ENCODE results near the gene C10orf62. TPM values are rescaled to one million over a fixed set of nuclear protein-coding genes. Genes with fewer than 3 reads are reported as not detected.

C10orf62 gene
- total and polyA plus RNA-seq, 9 of the 15 experiments (the other 6 are each of a cell fraction or from before 2014, with no cell fraction given), result not detected

DNA sequence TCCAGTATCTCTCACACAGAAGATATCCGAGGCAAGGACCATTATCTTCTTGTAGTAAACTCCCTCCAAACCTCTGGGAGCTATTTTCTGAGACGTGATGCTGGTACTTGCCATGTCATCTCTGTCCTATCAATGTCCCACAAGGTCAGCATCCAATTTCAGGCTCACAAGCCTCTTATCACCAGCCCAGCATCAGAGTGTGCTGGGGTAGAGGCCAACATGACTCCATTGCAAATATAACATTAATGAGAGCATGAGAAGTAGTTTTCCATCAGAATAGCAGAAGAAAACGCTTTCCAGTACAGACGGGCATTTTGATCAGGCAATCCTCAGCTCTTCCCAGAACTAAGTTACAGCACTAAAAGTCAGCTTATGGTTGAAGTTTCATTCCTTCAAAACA, 38.2 kb downstream of the C10orf62 start (continued):
- TF ChIP-seq ZNF146 (CRISPR knock-in tag; IDR thresholded peaks at IDR 0.05; ENCODE audit: unreplicated experiment), result no peak
- TF ChIP-seq PTTG1 (tag; IDR thresholded peaks at IDR 0.05; ENCODE audit: low read depth), result peak; percentile 66
- no peak for TF ChIP-seq MEIS2 (IDR thresholded peaks at IDR 0.05; ENCODE audit: partially characterized antibody)
- TF ChIP-seq, protein P1, sequence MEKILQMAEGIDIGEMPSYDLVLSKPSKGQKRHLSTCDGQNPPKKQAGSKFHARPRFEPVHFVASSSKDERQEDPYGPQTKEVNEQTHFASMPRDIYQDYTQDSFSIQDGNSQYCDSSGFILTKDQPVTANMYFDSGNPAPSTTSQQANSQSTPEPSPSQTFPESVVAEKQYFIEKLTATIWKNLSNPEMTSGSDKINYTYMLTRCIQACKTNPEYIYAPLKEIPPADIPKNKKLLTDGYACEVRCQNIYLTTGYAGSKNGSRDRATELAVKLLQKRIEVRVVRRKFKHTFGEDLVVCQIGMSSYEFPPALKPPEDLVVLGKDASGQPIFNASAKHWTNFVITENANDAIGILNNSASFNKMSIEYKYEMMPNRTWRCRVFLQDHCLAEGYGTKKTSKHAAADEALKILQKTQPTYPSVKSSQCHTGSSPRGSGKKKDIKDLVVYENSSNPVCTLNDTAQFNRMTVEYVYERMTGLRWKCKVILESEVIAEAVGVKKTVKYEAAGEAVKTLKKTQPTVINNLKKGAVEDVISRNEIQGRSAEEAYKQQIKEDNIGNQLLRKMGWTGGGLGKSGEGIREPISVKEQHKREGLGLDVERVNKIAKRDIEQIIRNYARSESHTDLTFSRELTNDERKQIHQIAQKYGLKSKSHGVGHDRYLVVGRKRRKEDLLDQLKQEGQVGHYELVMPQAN (IDR thresholded peaks at IDR 0.05; ENCODE audit: borderline replicate concordance), result no peak
- TF ChIP-seq, protein P2, sequence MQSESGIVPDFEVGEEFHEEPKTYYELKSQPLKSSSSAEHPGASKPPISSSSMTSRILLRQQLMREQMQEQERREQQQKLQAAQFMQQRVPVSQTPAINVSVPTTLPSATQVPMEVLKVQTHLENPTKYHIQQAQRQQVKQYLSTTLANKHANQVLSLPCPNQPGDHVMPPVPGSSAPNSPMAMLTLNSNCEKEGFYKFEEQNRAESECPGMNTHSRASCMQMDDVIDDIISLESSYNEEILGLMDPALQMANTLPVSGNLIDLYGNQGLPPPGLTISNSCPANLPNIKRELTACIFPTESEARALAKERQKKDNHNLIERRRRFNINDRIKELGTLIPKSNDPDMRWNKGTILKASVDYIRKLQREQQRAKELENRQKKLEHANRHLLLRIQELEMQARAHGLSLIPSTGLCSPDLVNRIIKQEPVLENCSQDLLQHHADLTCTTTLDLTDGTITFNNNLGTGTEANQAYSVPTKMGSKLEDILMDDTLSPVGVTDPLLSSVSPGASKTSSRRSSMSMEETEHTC (IDR thresholded peaks at IDR 0.05), result no peak
- no peak for TF ChIP-seq HDAC6 (IDR thresholded peaks at IDR 0.05; ENCODE audit: low read depth, low read length)
- peak; percentile 37; the same call in 1 of the 2 replicates for TF ChIP-seq CXXC5 (CRISPR knock-in tag; IDR thresholded peaks at IDR 0.05)
- TF ChIP-seq, protein P3, sequence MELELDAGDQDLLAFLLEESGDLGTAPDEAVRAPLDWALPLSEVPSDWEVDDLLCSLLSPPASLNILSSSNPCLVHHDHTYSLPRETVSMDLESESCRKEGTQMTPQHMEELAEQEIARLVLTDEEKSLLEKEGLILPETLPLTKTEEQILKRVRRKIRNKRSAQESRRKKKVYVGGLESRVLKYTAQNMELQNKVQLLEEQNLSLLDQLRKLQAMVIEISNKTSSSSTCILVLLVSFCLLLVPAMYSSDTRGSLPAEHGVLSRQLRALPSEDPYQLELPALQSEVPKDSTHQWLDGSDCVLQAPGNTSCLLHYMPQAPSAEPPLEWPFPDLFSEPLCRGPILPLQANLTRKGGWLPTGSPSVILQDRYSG (tag; conservative IDR thresholded peaks at IDR 0.05; ENCODE audit: low read depth), result peak; percentile 85
- TF ChIP-seq, protein P4, sequence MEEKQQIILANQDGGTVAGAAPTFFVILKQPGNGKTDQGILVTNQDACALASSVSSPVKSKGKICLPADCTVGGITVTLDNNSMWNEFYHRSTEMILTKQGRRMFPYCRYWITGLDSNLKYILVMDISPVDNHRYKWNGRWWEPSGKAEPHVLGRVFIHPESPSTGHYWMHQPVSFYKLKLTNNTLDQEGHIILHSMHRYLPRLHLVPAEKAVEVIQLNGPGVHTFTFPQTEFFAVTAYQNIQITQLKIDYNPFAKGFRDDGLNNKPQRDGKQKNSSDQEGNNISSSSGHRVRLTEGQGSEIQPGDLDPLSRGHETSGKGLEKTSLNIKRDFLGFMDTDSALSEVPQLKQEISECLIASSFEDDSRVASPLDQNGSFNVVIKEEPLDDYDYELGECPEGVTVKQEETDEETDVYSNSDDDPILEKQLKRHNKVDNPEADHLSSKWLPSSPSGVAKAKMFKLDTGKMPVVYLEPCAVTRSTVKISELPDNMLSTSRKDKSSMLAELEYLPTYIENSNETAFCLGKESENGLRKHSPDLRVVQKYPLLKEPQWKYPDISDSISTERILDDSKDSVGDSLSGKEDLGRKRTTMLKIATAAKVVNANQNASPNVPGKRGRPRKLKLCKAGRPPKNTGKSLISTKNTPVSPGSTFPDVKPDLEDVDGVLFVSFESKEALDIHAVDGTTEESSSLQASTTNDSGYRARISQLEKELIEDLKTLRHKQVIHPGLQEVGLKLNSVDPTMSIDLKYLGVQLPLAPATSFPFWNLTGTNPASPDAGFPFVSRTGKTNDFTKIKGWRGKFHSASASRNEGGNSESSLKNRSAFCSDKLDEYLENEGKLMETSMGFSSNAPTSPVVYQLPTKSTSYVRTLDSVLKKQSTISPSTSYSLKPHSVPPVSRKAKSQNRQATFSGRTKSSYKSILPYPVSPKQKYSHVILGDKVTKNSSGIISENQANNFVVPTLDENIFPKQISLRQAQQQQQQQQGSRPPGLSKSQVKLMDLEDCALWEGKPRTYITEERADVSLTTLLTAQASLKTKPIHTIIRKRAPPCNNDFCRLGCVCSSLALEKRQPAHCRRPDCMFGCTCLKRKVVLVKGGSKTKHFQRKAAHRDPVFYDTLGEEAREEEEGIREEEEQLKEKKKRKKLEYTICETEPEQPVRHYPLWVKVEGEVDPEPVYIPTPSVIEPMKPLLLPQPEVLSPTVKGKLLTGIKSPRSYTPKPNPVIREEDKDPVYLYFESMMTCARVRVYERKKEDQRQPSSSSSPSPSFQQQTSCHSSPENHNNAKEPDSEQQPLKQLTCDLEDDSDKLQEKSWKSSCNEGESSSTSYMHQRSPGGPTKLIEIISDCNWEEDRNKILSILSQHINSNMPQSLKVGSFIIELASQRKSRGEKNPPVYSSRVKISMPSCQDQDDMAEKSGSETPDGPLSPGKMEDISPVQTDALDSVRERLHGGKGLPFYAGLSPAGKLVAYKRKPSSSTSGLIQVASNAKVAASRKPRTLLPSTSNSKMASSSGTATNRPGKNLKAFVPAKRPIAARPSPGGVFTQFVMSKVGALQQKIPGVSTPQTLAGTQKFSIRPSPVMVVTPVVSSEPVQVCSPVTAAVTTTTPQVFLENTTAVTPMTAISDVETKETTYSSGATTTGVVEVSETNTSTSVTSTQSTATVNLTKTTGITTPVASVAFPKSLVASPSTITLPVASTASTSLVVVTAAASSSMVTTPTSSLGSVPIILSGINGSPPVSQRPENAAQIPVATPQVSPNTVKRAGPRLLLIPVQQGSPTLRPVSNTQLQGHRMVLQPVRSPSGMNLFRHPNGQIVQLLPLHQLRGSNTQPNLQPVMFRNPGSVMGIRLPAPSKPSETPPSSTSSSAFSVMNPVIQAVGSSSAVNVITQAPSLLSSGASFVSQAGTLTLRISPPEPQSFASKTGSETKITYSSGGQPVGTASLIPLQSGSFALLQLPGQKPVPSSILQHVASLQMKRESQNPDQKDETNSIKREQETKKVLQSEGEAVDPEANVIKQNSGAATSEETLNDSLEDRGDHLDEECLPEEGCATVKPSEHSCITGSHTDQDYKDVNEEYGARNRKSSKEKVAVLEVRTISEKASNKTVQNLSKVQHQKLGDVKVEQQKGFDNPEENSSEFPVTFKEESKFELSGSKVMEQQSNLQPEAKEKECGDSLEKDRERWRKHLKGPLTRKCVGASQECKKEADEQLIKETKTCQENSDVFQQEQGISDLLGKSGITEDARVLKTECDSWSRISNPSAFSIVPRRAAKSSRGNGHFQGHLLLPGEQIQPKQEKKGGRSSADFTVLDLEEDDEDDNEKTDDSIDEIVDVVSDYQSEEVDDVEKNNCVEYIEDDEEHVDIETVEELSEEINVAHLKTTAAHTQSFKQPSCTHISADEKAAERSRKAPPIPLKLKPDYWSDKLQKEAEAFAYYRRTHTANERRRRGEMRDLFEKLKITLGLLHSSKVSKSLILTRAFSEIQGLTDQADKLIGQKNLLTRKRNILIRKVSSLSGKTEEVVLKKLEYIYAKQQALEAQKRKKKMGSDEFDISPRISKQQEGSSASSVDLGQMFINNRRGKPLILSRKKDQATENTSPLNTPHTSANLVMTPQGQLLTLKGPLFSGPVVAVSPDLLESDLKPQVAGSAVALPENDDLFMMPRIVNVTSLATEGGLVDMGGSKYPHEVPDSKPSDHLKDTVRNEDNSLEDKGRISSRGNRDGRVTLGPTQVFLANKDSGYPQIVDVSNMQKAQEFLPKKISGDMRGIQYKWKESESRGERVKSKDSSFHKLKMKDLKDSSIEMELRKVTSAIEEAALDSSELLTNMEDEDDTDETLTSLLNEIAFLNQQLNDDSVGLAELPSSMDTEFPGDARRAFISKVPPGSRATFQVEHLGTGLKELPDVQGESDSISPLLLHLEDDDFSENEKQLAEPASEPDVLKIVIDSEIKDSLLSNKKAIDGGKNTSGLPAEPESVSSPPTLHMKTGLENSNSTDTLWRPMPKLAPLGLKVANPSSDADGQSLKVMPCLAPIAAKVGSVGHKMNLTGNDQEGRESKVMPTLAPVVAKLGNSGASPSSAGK (IDR thresholded peaks at IDR 0.05), result no peak
- no peak for TF ChIP-seq ADNP (tag; IDR thresholded peaks at IDR 0.05)
- no peak for TF ChIP-seq POLR2B (IDR thresholded peaks at IDR 0.05; ENCODE audit: low read depth, partially characterized antibody)
- TF ChIP-seq KLF1 (tag; IDR thresholded peaks at IDR 0.05), result no peak

All from K562 (cell line).